Natural killer cell (primary cell): Measurements from ENCODE around the gene PRRX1. TPM values are rescaled to one million over a fixed set of nuclear protein-coding genes. Genes with fewer than 3 reads are reported as not detected.

Experiments used
- ATAC-seq, 3 donors: fragments of 150-1000 bp in 2 of 3; fragments of 200-7000 bp in 1 of 3; cut with Tn5 transposase; 1 replicate in 1 of 3; 2 replicates in 2 of 3; pipeline ENCODE4 v1.10.0; 2021; ENCODE audit warnings: mild to moderate bottlenecking in 2 of 3, moderate library complexity in 2 of 3
- DNase-seq, 2 donors: peaks; one replicate each; pipeline versions ENCODE4 v3.0.0 to v3.0.0-alpha.2; 2013 to 2021; ENCODE audit warnings: mixed read lengths in 1 of 2
- H3K27ac ChIP-seq: one replicate; pipeline ENCODE4 v1.5.1; 2013; ENCODE audit warnings: mild to moderate bottlenecking, low read length
- H3K27me3 ChIP-seq: one replicate; pipeline ENCODE4 v1.6.1; 2013; ENCODE audit warnings: low read length; ENCODE audit not compliant: control insufficient read depth, insufficient read depth
- H3K36me3 ChIP-seq: one replicate; pipeline ENCODE4 v1.6.1; 2013; ENCODE audit warnings: low read length; ENCODE audit not compliant: control insufficient read depth, insufficient read depth
- H3K4me1 ChIP-seq: one replicate; pipeline ENCODE4 v1.6.1; 2013; ENCODE audit warnings: low read length; ENCODE audit not compliant: control insufficient read depth, insufficient read depth
- H3K4me3 ChIP-seq: one replicate; pipeline ENCODE4 v1.5.1; 2013; ENCODE audit warnings: low read length
- H3K9me3 ChIP-seq: one replicate; pipeline ENCODE4 v1.6.1; 2013; ENCODE audit warnings: low read length; ENCODE audit not compliant: control insufficient read depth, insufficient read depth
- H3K27ac Mint-ChIP-seq, 2 donors: one replicate each; pipeline ENCODE4 v1.8.0; 2022; ENCODE audit warnings: mild to moderate bottlenecking in 2 of 2, mixed read lengths in 2 of 2, moderate library complexity in 1 of 2
- H3K27me3 Mint-ChIP-seq, 2 donors: one replicate each; pipeline ENCODE4 v1.8.0; 2022; ENCODE audit warnings: low read depth in 2 of 2, mixed read lengths in 2 of 2
- H3K36me3 Mint-ChIP-seq: one replicate; pipeline ENCODE4 v1.8.0; 2022; ENCODE audit warnings: mixed read lengths
- H3K4me1 Mint-ChIP-seq, 2 donors: one replicate each; pipeline ENCODE4 v1.8.0; 2022; ENCODE audit warnings: mixed read lengths in 2 of 2
- H3K4me3 Mint-ChIP-seq: one replicate; pipeline ENCODE4 v1.8.0; 2022; ENCODE audit warnings: mild to moderate bottlenecking, moderate library complexity, mixed read lengths
- H3K9me3 Mint-ChIP-seq, 2 donors: one replicate each; pipeline ENCODE4 v1.8.0; 2022; ENCODE audit warnings: mixed read lengths in 2 of 2
- CTCF ChIP-seq: fragments of 200-600 bp; IDR thresholded peaks from one replicate; pipeline ENCODE4 v1.8.0; 2022; ENCODE audit warnings: antibody characterized with exemption
- WGBS: methylation state at CpG from one replicate; pipeline ENCODE4 v1.1.7; 2013; ENCODE audit warnings: missing lambda C conversion rate; ENCODE audit not compliant: insufficient coverage; 5-methylcytosine and 5-hydroxymethylcytosine counted together
- intact Hi-C: fragments of 100-400 bp; cut with micrococcal nuclease; formaldehyde crosslinking; loops from one replicate; pipeline ENCODE4 v1.14.2; 2022
- total RNA-seq, 4 donors: library from RNA; stranded (reverse); fragments of 120-200 nt in 1 of 4; gene quantifications; one replicate each; pipeline versions ENCODE4 v1.2.3 to v1.2.4, GENCODE V29; 2013 to 2022

The PRRX1 gene
- total RNA-seq, 3 donors from 2014 or later (not counting 1 experiment from before 2014, with no cell fraction given), result not detected

GRCh38 chr1:170630977-170631376, 33.0 kb upstream of the PRRX1 start:
- H3K4me1 Mint-ChIP-seq, result no peaks in the 10 kb centered on the region
- ATAC-seq, result no peak

GRCh38 chr1:170634293-170634692, 29.6 kb upstream of the PRRX1 start:
- H3K27ac Mint-ChIP-seq, result no peak overlapping the region
- intact Hi-C loops, result no loop called here
- H3K9me3 Mint-ChIP-seq, result peaks cover 0 to 2% of the 10 kb centered on the region in 2 donors
- Histone ChIP-seq H3K9me3 (no peaks in the 10 kb centered on the region), H3K27ac (no peak overlapping the region), H3K27me3 (no peaks in the 10 kb centered on the region), H3K4me3 (no peak overlapping the region), H3K36me3 (no peaks in the 10 kb centered on the region), H3K4me1 (no peaks in the 10 kb centered on the region)
- no peaks in the 10 kb centered on the region for H3K4me1 Mint-ChIP-seq
- no peak for TF ChIP-seq CTCF
- ATAC-seq (no peak), DNase-seq (no peak)
- no peaks in the 10 kb centered on the region for H3K36me3 Mint-ChIP-seq
- H3K27me3 Mint-ChIP-seq, result peaks cover 0 to 3% of the 10 kb centered on the region in 2 donors
- whole genome bisulfite sequencing, result no CpG with 5 or more reads among the region's 1 CpG
- H3K4me3 Mint-ChIP-seq, result no peak overlapping the region

More at GRCh38 chr1:170630977-170631376, 33.0 kb upstream of the PRRX1 start:
- Histone ChIP-seq H3K36me3 (no peaks in the 10 kb centered on the region), H3K27me3 (no peaks in the 10 kb centered on the region), H3K4me3 (no peak overlapping the region), H3K27ac (no peak overlapping the region), H3K9me3 (no peaks in the 10 kb centered on the region), H3K4me1 (no peaks in the 10 kb centered on the region)
- H3K9me3 Mint-ChIP-seq, result no peaks in the 10 kb centered on the region
- DNase-seq, result no peak
- intact Hi-C loops, result no loop called here
- no peak overlapping the region for H3K27ac Mint-ChIP-seq
- TF ChIP-seq CTCF, result no peak
- 90% methylated on average over 7 of the region's 7 CpGs for WGBS
- peaks cover 0 to 7% of the 10 kb centered on the region in 2 donors for H3K27me3 Mint-ChIP-seq
- H3K4me3 Mint-ChIP-seq, result no peak overlapping the region
- H3K36me3 Mint-ChIP-seq, result no peaks in the 10 kb centered on the region

GRCh38 chr1:170634824-170635410, 29.0 kb upstream of the PRRX1 start:
- no peak overlapping the region for H3K27ac ChIP-seq
- no peak overlapping the region for H3K27ac Mint-ChIP-seq
- H3K27me3 ChIP-seq, result no peaks in the 10 kb centered on the region
- no peaks in the 10 kb centered on the region for H3K36me3 ChIP-seq
- intact Hi-C loops, result no loop called here
- H3K4me3 ChIP-seq, result no peak overlapping the region
- H3K9me3 ChIP-seq, result peaks cover 4% of the 10 kb centered on the region
- peaks cover 0 to 2% of the 10 kb centered on the region in 2 donors for H3K9me3 Mint-ChIP-seq
- H3K4me1 Mint-ChIP-seq, result no peaks in the 10 kb centered on the region
- ATAC-seq (no peak), DNase-seq (no peak)
- no peak for TF ChIP-seq CTCF
- no peaks in the 10 kb centered on the region for H3K4me1 ChIP-seq
- H3K27me3 Mint-ChIP-seq, result peaks cover 0 to 3% of the 10 kb centered on the region in 2 donors
- H3K4me3 Mint-ChIP-seq, result no peak overlapping the region
- H3K36me3 Mint-ChIP-seq, result no peaks in the 10 kb centered on the region

- no peaks in the 10 kb centered on the region for H3K36me3 ChIP-seq
- no peak for ATAC-seq
- no peak for TF ChIP-seq CTCF
Measured at GRCh38 chr1:170640581-170640980, 23.4 kb upstream of the PRRX1 start.

More at GRCh38 chr1:170640581-170640980, 23.4 kb upstream of the PRRX1 start:
- no peak overlapping the region for H3K4me3 ChIP-seq
- Mint-ChIP-seq H3K27me3 (peaks cover 0 to 5% of the 10 kb centered on the region in 2 donors), H3K4me3 (no peak overlapping the region), H3K36me3 (no peaks in the 10 kb centered on the region), H3K9me3 (peaks cover 0 to 2% of the 10 kb centered on the region in 2 donors), H3K27ac (no peak overlapping the region), H3K4me1 (no peaks in the 10 kb centered on the region)
- intact Hi-C loops, result no loop called here
- no peaks in the 10 kb centered on the region for H3K27me3 ChIP-seq
- H3K27ac ChIP-seq, result no peak overlapping the region
- DNase-seq, result no peak
- no peaks in the 10 kb centered on the region for H3K4me1 ChIP-seq
- H3K9me3 ChIP-seq, result peaks cover 4% of the 10 kb centered on the region
